ENCODE measurements around the gene AGRP.
"Not testable (repeated sequence)": the region's sequence is repeated elsewhere in the genome, so short reads cannot be mapped to it uniquely, and the experiment has no call there.

Gene AGRP

GRCh38 chr16:67504031-67505021 is 21.0 kb upstream of the AGRP start:
- no peak for DNase-seq (ENCODE audit: low read depth)

- DNase-seq (ENCODE audit: low read depth) = no peak
These were observed 15.8 kb upstream of the AGRP start for GRCh38 chr16:67499106-67499505.

- DNase-seq (ENCODE audit: low read depth) = no peak
These were observed 7.2 kb upstream of the AGRP start for GRCh38 chr16:67490335-67491096.

- no peak for DNase-seq (ENCODE audit: low read depth)
These were observed 6.2 kb upstream of the AGRP start for GRCh38 chr16:67489401-67490083.

- DNase-seq (ENCODE audit: low read depth) = not testable (repeated sequence)
These were observed 4.2 kb upstream of the AGRP start for GRCh38 chr16:67487561-67487960.

GRCh38 chr16:67486805-67487204 is 3.5 kb upstream of the AGRP start:
- no peak for DNase-seq (ENCODE audit: low read depth)

- no peak for DNase-seq (ENCODE audit: low read depth)
These were observed 581 bp upstream of the AGRP start for GRCh38 chr16:67483731-67484525.

- DNase-seq (ENCODE audit: low read depth) = no peak
These were observed 968 bp downstream of the AGRP start for GRCh38 chr16:67482233-67482924.

GRCh38 chr16:67481561-67482232 is 1.6 kb downstream of the AGRP start:
- DNase-seq (ENCODE audit: low read depth) = peak; percentile 11

- DNase-seq (ENCODE audit: low read depth) = peak; percentile 96
These were observed 2.4 kb downstream of the AGRP start, which contains the start of gene ATP6V0D1 for GRCh38 chr16:67480833-67481560. ATP6V0D1 (minus strand) TSS chr16:67481157; CDS start chr16:67481086, 71 bp downstream.

- no peak for DNase-seq (ENCODE audit: low read depth)
These were observed 5.3 kb downstream of the AGRP start for GRCh38 chr16:67477960-67478554.

GRCh38 chr16:67474551-67475455 is 8.5 kb downstream of the AGRP start:
- DNase-seq (ENCODE audit: low read depth) = no peak

- DNase-seq (ENCODE audit: low read depth) = no peak
These were observed 11.5 kb downstream of the AGRP start for GRCh38 chr16:67471758-67472384.

- DNase-seq (ENCODE audit: low read depth) = no peak
These were observed 13.0 kb downstream of the AGRP start for GRCh38 chr16:67470359-67470758.

GRCh38 chr16:67468731-67469130 is 14.6 kb downstream of the AGRP start:
- no peak for DNase-seq (ENCODE audit: low read depth)

- DNase-seq (ENCODE audit: low read depth) = no peak
These were observed 16.8 kb downstream of the AGRP start for GRCh38 chr16:67466581-67466980.

GRCh38 chr16:67464565-67464964 is 18.8 kb downstream of the AGRP start:
- DNase-seq (ENCODE audit: low read depth) = no peak

GRCh38 chr16:67463691-67464090 is 19.7 kb downstream of the AGRP start:
- DNase-seq (ENCODE audit: low read depth) = no peak
